Measurements from ENCODE around the gene JUNB.

JUNB gene

GRCh38 chr19:12791345-12792050 lies at the start of gene JUNB (continued):
- no peak for TF ChIP-seq ZNF830 (tag by site-specific recombination; IDR thresholded peaks at IDR 0.05; ENCODE audit: low read depth)
- TF ChIP-seq IKZF3 (tag by site-specific recombination; IDR thresholded peaks at IDR 0.05): peak; percentile 90
- no peak for TF ChIP-seq ZNF549 (tag by site-specific recombination; IDR thresholded peaks at IDR 0.05)
- no peak for TF ChIP-seq HOXA7 (CRISPR knock-in tag; IDR thresholded peaks at IDR 0.05; ENCODE audit: borderline replicate concordance)
- no peak for TF ChIP-seq GFI1B (tag by site-specific recombination; IDR thresholded peaks at IDR 0.05)
- no peak for TF ChIP-seq ZBTB1 (tag by site-specific recombination; IDR thresholded peaks at IDR 0.05)
- no peak for TF ChIP-seq MEIS1 (CRISPR knock-in tag; IDR thresholded peaks at IDR 0.05; ENCODE audit: borderline replicate concordance)
- TF ChIP-seq, protein P1, sequence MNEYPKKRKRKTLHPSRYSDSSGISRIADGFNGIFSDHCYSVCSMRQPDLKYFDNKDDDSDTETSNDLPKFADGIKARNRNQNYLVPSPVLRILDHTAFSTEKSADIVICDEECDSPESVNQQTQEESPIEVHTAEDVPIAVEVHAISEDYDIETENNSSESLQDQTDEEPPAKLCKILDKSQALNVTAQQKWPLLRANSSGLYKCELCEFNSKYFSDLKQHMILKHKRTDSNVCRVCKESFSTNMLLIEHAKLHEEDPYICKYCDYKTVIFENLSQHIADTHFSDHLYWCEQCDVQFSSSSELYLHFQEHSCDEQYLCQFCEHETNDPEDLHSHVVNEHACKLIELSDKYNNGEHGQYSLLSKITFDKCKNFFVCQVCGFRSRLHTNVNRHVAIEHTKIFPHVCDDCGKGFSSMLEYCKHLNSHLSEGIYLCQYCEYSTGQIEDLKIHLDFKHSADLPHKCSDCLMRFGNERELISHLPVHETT (tag by site-specific recombination; IDR thresholded peaks at IDR 0.05): 0 out of 2 replicates have a peak, but pooled peaks have one; percentile 4
- TF ChIP-seq, protein P2, sequence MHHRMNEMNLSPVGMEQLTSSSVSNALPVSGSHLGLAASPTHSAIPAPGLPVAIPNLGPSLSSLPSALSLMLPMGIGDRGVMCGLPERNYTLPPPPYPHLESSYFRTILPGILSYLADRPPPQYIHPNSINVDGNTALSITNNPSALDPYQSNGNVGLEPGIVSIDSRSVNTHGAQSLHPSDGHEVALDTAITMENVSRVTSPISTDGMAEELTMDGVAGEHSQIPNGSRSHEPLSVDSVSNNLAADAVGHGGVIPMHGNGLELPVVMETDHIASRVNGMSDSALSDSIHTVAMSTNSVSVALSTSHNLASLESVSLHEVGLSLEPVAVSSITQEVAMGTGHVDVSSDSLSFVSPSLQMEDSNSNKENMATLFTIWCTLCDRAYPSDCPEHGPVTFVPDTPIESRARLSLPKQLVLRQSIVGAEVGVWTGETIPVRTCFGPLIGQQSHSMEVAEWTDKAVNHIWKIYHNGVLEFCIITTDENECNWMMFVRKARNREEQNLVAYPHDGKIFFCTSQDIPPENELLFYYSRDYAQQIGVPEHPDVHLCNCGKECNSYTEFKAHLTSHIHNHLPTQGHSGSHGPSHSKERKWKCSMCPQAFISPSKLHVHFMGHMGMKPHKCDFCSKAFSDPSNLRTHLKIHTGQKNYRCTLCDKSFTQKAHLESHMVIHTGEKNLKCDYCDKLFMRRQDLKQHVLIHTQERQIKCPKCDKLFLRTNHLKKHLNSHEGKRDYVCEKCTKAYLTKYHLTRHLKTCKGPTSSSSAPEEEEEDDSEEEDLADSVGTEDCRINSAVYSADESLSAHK (tag by site-specific recombination; IDR thresholded peaks at IDR 0.05): peak; percentile 64
- TF ChIP-seq ZNF677 (tag by site-specific recombination; IDR thresholded peaks at IDR 0.05): no peak
- no peak for TF ChIP-seq HOXC10 (CRISPR knock-in tag; IDR thresholded peaks at IDR 0.05)
- TF ChIP-seq, protein P3, sequence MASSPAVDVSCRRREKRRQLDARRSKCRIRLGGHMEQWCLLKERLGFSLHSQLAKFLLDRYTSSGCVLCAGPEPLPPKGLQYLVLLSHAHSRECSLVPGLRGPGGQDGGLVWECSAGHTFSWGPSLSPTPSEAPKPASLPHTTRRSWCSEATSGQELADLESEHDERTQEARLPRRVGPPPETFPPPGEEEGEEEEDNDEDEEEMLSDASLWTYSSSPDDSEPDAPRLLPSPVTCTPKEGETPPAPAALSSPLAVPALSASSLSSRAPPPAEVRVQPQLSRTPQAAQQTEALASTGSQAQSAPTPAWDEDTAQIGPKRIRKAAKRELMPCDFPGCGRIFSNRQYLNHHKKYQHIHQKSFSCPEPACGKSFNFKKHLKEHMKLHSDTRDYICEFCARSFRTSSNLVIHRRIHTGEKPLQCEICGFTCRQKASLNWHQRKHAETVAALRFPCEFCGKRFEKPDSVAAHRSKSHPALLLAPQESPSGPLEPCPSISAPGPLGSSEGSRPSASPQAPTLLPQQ (tag by site-specific recombination; IDR thresholded peaks at IDR 0.05): peak; percentile 87
- TF ChIP-seq ZNF513 (tag by site-specific recombination; IDR thresholded peaks at IDR 0.05): no peak
- TF ChIP-seq GLI4 (tag by site-specific recombination; IDR thresholded peaks at IDR 0.05): peak; percentile 53; the same call in 1 of the 2 replicates
- TF ChIP-seq ZNF707 (tag by site-specific recombination; IDR thresholded peaks at IDR 0.05): no peak
- peak; percentile 75; the same call in 1 of the 2 replicates for TF ChIP-seq KLF8 (tag by site-specific recombination; IDR thresholded peaks at IDR 0.05)
- TF ChIP-seq BCL11A (tag by site-specific recombination; IDR thresholded peaks at IDR 0.05; ENCODE audit: low read depth): no peak; the same call in 1 of the 2 replicates
- TF ChIP-seq ZNF624 (tag by site-specific recombination; IDR thresholded peaks at IDR 0.05): no peak
- no peak for TF ChIP-seq ZNF571 (tag by site-specific recombination; IDR thresholded peaks at IDR 0.05)
- no peak for TF ChIP-seq ZNF488 (tag by site-specific recombination; IDR thresholded peaks at IDR 0.05)
- peak; percentile 77; the same call in 1 of the 2 replicates for TF ChIP-seq ZSCAN30 (tag by site-specific recombination; IDR thresholded peaks at IDR 0.05)
- no peak; the same call in 1 of the 2 replicates for TF ChIP-seq ZNF146 (tag by site-specific recombination; IDR thresholded peaks at IDR 0.05)
- TF ChIP-seq ZNF354C (tag by site-specific recombination; IDR thresholded peaks at IDR 0.05; ENCODE audit: borderline replicate concordance, low read depth): no peak
- TF ChIP-seq, protein P4, sequence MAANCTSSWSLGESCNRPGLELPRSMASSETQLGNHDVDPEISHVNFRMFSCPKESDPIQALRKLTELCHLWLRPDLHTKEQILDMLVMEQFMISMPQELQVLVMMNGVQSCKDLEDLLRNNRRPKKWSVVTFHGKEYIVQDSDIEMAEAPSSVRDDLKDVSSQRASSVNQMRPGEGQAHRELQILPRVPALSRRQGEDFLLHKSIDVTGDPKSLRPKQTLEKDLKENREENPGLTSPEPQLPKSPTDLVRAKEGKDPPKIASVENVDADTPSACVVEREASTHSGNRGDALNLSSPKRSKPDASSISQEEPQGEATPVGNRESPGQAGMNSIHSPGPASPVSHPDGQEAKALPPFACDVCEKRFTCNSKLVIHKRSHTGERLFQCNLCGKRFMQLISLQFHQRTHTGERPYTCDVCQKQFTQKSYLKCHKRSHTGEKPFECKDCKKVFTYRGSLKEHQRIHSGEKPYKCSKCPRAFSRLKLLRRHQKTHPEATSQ (tag by site-specific recombination; IDR thresholded peaks at IDR 0.05): peak; percentile 26; the same call in 1 of the 2 replicates
- TF ChIP-seq ZNF211 (tag by site-specific recombination; IDR thresholded peaks at IDR 0.05; ENCODE audit: low read depth): no peak
- TF ChIP-seq ZNF280C (tag by site-specific recombination; IDR thresholded peaks at IDR 0.05): no peak
- no peak for TF ChIP-seq ZNF664 (tag by site-specific recombination; IDR thresholded peaks at IDR 0.05)
- peak; percentile 70 for TF ChIP-seq ZNF423 (tag by site-specific recombination; IDR thresholded peaks at IDR 0.05)
- 0 out of 2 replicates have a peak, but pooled peaks have one; percentile 85 for TF ChIP-seq ZNF660 (tag by site-specific recombination; IDR thresholded peaks at IDR 0.05)

Measured in HEK293 (cell line).